ENCODE data around the gene DGAT2. TPM values are rescaled to one million over a fixed set of nuclear protein-coding genes. Genes with fewer than 3 reads are reported as not detected.
"Not testable (repeated sequence)": the region's sequence is repeated elsewhere in the genome, so short reads cannot be mapped to it uniquely, and the experiment has no call there.

Gene DGAT2
- total RNA-seq, 4 donors from 2014 or later, result 2.1 to 4.9 (median 4.1) TPM

DNA sequence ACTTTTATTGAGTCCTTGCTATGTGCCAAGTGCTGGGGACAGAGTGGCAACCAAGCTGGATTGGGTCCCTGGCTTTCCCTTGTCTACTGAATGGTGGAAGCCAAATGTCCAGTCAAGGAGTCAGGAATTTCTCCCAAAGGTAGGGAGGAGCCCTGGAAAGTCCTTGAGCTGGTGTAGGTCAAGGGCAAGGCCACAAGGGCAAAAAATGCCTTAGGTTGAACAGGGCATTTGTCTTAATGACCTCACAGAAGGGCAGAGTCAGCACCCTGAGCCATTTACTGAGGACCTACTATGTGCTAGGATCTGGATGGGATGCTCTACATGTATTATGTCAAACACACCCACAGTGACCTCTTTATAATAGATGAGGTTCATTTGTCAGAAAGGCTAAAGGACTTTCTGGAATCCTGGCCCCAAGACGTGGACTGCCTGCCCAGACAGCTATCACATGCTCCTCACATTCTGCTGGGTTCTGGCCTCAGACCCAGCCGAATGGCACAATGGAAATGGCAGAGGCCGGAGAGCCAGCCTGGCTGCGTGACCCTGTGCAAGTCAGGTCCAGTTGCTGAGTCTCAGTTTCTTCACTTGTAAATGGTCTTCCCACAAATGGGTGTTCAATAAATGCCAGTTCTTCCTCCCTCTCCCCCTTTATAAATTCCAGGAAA lies 33.3 kb upstream of the DGAT2 start:
- H3K36me3 ChIP-seq, result no peaks in the 10 kb centered on the region
- H3K4me1 ChIP-seq, result peaks cover 17 to 26% of the 10 kb centered on the region in 2 donors
- H3K27me3 ChIP-seq, result no peaks in the 10 kb centered on the region
- in situ Hi-C loops (cut with MboI; ENCODE audit: low sequenced_read_pairs in 4 of 4) (no loop called here), intact Hi-C loops (cut with DNase I; ENCODE audit: low total_unique reads) (no loop called here)
- H3K9me3 ChIP-seq, result no peaks in the 10 kb centered on the region
- peak; percentile 64 to 68 for ATAC-seq
- no peak overlapping the region for H3K4me3 ChIP-seq
- peak; percentile 41 to 48 for DNase-seq
- TF ChIP-seq, protein P1, sequence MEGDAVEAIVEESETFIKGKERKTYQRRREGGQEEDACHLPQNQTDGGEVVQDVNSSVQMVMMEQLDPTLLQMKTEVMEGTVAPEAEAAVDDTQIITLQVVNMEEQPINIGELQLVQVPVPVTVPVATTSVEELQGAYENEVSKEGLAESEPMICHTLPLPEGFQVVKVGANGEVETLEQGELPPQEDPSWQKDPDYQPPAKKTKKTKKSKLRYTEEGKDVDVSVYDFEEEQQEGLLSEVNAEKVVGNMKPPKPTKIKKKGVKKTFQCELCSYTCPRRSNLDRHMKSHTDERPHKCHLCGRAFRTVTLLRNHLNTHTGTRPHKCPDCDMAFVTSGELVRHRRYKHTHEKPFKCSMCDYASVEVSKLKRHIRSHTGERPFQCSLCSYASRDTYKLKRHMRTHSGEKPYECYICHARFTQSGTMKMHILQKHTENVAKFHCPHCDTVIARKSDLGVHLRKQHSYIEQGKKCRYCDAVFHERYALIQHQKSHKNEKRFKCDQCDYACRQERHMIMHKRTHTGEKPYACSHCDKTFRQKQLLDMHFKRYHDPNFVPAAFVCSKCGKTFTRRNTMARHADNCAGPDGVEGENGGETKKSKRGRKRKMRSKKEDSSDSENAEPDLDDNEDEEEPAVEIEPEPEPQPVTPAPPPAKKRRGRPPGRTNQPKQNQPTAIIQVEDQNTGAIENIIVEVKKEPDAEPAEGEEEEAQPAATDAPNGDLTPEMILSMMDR (IDR thresholded peaks at IDR 0.05 in 4 of 5, conservative IDR thresholded peaks at IDR 0.05 in 1 of 5), result no peak
- no peak for TF ChIP-seq POLR2A (IDR thresholded peaks at IDR 0.05)
- H3K27ac ChIP-seq, result peak overlapping the region; percentile 58 to 74 (median 62)

DNA sequence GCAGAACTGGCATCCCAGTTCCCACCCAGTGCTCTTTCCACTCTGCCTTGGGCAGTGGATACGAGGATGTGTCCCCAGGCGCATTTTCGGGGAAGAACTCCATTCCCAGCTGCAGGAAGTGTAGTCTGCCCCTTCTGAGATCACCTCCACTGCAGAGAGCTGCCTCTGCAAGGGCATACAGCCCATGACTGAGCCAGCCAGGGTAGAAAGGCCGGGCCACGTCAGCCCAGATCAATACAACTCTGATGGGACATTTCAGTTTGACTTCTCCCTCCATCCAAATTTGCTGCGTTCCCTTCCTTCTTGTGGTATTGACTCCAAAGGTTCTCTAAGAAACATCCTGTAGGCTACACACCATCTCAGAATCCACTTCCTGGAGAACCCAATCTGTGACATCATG lies 31.3 kb upstream of the DGAT2 start:
- ATAC-seq (no peak), DNase-seq (no peak)
- no peaks in the 10 kb centered on the region for H3K36me3 ChIP-seq
- H3K27me3 ChIP-seq, result no peaks in the 10 kb centered on the region
- no peak overlapping the region for H3K4me3 ChIP-seq
- no peaks in the 10 kb centered on the region for H3K9me3 ChIP-seq
- TF ChIP-seq, protein P1 (IDR thresholded peaks at IDR 0.05 in 4 of 5, conservative IDR thresholded peaks at IDR 0.05 in 1 of 5), result no peak
- TF ChIP-seq POLR2A (IDR thresholded peaks at IDR 0.05), result no peak
- in situ Hi-C loops (cut with MboI; ENCODE audit: low sequenced_read_pairs in 4 of 4), result no loop called here
- peaks cover 17 to 26% of the 10 kb centered on the region in 2 donors for H3K4me1 ChIP-seq
- H3K27ac ChIP-seq, result no peak overlapping the region
- intact Hi-C loops (cut with DNase I; ENCODE audit: low total_unique reads), result no loop called here

DNA sequence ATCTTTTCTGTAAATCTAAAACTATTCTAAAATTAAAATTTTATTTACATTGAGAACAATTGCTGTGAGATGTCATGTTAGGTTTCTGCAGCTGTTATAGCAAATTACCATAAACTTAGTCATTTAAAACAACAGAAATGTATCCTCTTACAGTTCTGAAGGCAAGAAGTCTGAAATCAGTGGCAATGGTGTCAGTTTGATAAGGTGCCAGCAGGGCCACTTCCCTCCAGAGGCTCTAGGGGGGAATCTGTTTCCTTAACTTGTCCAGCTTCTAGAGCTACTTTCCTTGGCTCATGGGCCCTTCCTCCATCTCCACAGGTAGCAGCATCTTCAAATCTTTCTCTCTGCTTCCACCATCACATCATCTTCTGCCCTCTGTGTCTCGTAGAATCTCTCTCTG lies 27.9 kb upstream of the DGAT2 start:
- no peaks in the 10 kb centered on the region for H3K36me3 ChIP-seq
- H3K4me1 ChIP-seq, result peaks cover 12 to 17% of the 10 kb centered on the region in 2 donors
- no peak for DNase-seq
- in situ Hi-C loops (cut with MboI; ENCODE audit: low sequenced_read_pairs in 4 of 4) (no loop called here), intact Hi-C loops (cut with DNase I; ENCODE audit: low total_unique reads) (no loop called here)
- TF ChIP-seq, protein P1 (IDR thresholded peaks at IDR 0.05 in 4 of 5, conservative IDR thresholded peaks at IDR 0.05 in 1 of 5), result no peak
- no peak for TF ChIP-seq POLR2A (IDR thresholded peaks at IDR 0.05)
- H3K27ac ChIP-seq, result no peak overlapping the region
- H3K4me3 ChIP-seq, result no peak overlapping the region
- no peak for ATAC-seq
- H3K27me3 ChIP-seq, result no peaks in the 10 kb centered on the region
- H3K9me3 ChIP-seq, result no peaks in the 10 kb centered on the region

DNA sequence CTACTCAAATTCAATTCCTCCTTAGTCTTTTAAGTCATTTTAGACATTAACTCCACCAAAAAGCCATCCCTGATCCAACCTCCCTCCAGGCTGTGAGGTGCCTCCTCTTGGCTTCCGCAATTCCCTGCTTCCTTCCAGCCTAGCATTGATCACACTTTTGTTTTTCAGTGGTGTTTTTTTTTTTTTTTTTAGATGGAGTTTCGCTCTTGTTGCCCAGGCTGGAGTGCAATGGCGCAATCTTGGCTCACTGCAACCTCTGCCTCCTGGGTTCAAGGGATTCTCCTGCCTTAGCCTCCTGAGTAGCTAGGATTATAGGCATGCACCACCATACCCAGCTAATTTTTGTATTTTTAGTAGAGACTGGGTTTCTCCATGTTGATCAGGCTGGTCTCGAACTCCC lies 25.4 kb upstream of the DGAT2 start:
- H3K4me1 ChIP-seq, result peaks cover 11 to 16% of the 10 kb centered on the region in 2 donors
- H3K4me3 ChIP-seq; H3K27me3 ChIP-seq; in situ Hi-C loops (cut with MboI; ENCODE audit: low sequenced_read_pairs in 4 of 4); intact Hi-C loops (cut with DNase I; ENCODE audit: low total_unique reads); H3K9me3 ChIP-seq; DNase-seq; H3K27ac ChIP-seq; H3K36me3 ChIP-seq; ATAC-seq: not testable (repeated sequence)

DNA sequence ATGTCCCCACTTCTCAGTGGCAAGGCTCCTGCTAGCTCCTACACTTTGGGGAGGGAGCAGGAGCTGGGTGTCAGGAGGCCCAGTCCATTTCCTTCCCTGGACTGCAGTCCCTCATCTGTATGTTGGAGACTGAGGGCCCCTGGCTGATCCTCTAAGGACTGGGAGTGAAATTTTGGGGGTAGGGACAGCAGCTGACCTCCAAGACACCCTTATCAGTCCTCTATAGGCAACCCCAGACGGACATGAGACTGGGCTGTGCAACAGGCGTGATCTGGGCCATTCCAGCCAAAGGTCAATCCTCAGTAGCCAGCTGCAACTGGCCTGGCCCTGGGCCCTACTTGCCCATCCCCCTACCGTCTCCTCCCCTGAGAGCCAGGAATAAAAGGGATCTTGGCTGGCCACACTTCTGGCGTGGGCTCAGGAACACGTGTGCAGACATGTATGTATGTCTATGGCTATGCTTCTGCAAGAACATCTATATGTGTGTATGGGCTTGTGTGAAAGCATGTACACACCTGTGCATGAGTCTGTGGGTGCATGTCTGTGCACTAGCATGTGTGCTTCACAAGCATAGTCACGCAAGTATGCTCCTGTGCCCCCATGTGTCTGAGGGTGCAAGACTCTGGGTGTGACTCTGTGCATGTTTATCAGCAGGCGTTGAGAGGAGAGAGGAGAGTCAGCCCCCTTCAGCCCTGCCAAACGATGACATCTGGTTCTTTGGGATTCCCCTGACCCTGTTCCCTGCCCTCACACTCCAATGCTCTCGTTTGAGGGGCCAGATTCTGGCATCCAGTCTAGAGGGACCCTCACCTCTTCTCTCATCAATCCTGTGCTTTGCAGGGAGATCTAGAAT lies 24.6 kb upstream of the DGAT2 start:
- H3K4me1 ChIP-seq, result peaks cover 11 to 16% of the 10 kb centered on the region in 2 donors

More for the DNA sequence above, 24.6 kb upstream of the DGAT2 start:
- Histone ChIP-seq H3K36me3 (no peaks in the 10 kb centered on the region), H3K4me3 (no peak overlapping the region), H3K9me3 (no peaks in the 10 kb centered on the region), H3K27ac (peak overlapping the region in 2 of 4 donors; percentile 42 to 53), H3K27me3 (no peaks in the 10 kb centered on the region)
- ATAC-seq (peak; percentile 50 to 55), DNase-seq (peak in 1 of 2 donors; percentile 36)
- intact Hi-C loops (cut with DNase I; ENCODE audit: low total_unique reads) (no loop called here), in situ Hi-C loops (cut with MboI; ENCODE audit: low sequenced_read_pairs in 4 of 4) (no loop called here)
- no peak for TF ChIP-seq POLR2A (IDR thresholded peaks at IDR 0.05)
- TF ChIP-seq, protein P1 (IDR thresholded peaks at IDR 0.05 in 4 of 5, conservative IDR thresholded peaks at IDR 0.05 in 1 of 5), result no peak

Measured in gastrocnemius medialis (tissue), 4 donors.